Fibroblast of skin of left biceps (primary cell): Measurements from ENCODE around the gene MGST3.
"Not testable (repeated sequence)": the region's sequence is repeated elsewhere in the genome, so short reads cannot be mapped to it uniquely, and the experiment has no call there.

Source experiments
- DNase-seq, 2 experiments: peaks; one replicate each; pipeline ENCODE4 v3.0.0-alpha.2; 2013; ENCODE audit warnings: low read depth in 2 of 2

Gene MGST3

GRCh38 chr1:165697881-165698760 is 67.1 kb downstream of the MGST3 start, which contains the start of gene ALDH9A1:
Gene ALDH9A1, minus strand, starts transcription at chr1:165698562. Its CDS starts 4 bp downstream, at chr1:165698558.
- DNase-seq: peak; percentile 72

GRCh38 chr1:165698761-165699052 is 67.7 kb downstream of the MGST3 start:
- DNase-seq: no peak

- no peak for DNase-seq
Measured at GRCh38 chr1:165699577-165699976, 68.5 kb downstream of the MGST3 start.

- not testable (repeated sequence) for DNase-seq
Measured at GRCh38 chr1:165701922-165702321, 70.9 kb downstream of the MGST3 start.

- DNase-seq: no peak
Measured at GRCh38 chr1:165703648-165704047, 72.6 kb downstream of the MGST3 start.
